ENCODE measurements around the gene KIRREL3. TPM values are rescaled to one million over a fixed set of nuclear protein-coding genes. Genes with fewer than 3 reads are reported as not detected.
"Not testable (repeated sequence)": the region's sequence is repeated elsewhere in the genome, so short reads cannot be mapped to it uniquely, and the experiment has no call there.

Gene KIRREL3
- total RNA-seq, 1 experiment from 2014 or later = 0.28 TPM

- no peak for DNase-seq (ENCODE audit: low spot score)
Measured at GRCh38 chr11:126956635-126957034, 43.9 kb downstream of the KIRREL3 start.

- DNase-seq (ENCODE audit: low spot score) = not testable (repeated sequence)
Measured at GRCh38 chr11:126952533-126952932, 48.0 kb downstream of the KIRREL3 start.

- DNase-seq (ENCODE audit: low spot score) = no peak
Measured at GRCh38 chr11:126951465-126951864, 49.1 kb downstream of the KIRREL3 start.

GRCh38 chr11:126949066-126949891 lies 51.3 kb downstream of the KIRREL3 start:
- no peak for DNase-seq (ENCODE audit: low spot score)

GRCh38 chr11:126948563-126948962 lies 52.0 kb downstream of the KIRREL3 start:
- DNase-seq (ENCODE audit: low spot score) = no peak

- no peak for DNase-seq (ENCODE audit: low spot score)
Measured at GRCh38 chr11:126945319-126945718, 55.3 kb downstream of the KIRREL3 start.

- DNase-seq (ENCODE audit: low spot score) = no peak
Measured at GRCh38 chr11:126943316-126943715, 57.3 kb downstream of the KIRREL3 start.

GRCh38 chr11:126942146-126942545 lies 58.4 kb downstream of the KIRREL3 start:
- DNase-seq (ENCODE audit: low spot score) = no peak

- no peak for DNase-seq (ENCODE audit: low spot score)
Measured at GRCh38 chr11:126939552-126939951, 61.0 kb downstream of the KIRREL3 start.

- no peak for DNase-seq (ENCODE audit: low spot score)
Measured at GRCh38 chr11:126938718-126939117, 61.9 kb downstream of the KIRREL3 start.

GRCh38 chr11:126930091-126930841 lies 70.3 kb downstream of the KIRREL3 start:
- DNase-seq (ENCODE audit: low spot score) = no peak

- no peak for DNase-seq (ENCODE audit: low spot score)
Measured at GRCh38 chr11:126929179-126930061, 71.2 kb downstream of the KIRREL3 start.

- no peak for DNase-seq (ENCODE audit: low spot score)
Measured at GRCh38 chr11:126927623-126928022, 72.9 kb downstream of the KIRREL3 start.

- DNase-seq (ENCODE audit: low spot score) = no peak
Measured at GRCh38 chr11:126926376-126926791, 74.2 kb downstream of the KIRREL3 start.

GRCh38 chr11:126925321-126926093 lies 75.1 kb downstream of the KIRREL3 start:
- no peak for DNase-seq (ENCODE audit: low spot score)

GRCh38 chr11:126924376-126925040 lies 76.1 kb downstream of the KIRREL3 start:
- no peak for DNase-seq (ENCODE audit: low spot score)

GRCh38 chr11:126920833-126921232 lies 79.7 kb downstream of the KIRREL3 start:
- DNase-seq (ENCODE audit: low spot score) = peak; percentile 22

GRCh38 chr11:126919147-126919823 lies 81.3 kb downstream of the KIRREL3 start:
- no peak for DNase-seq (ENCODE audit: low spot score)

- no peak for DNase-seq (ENCODE audit: low spot score)
Measured at GRCh38 chr11:126918556-126918955, 82.0 kb downstream of the KIRREL3 start.
